ENCODE measurements around the gene NPAS2. TPM values are rescaled to one million over a fixed set of nuclear protein-coding genes. Genes with fewer than 3 reads are reported as not detected.
A peak's percentile ranks its signal among the peaks of the same experiment; 100 is the strongest.

NPAS2 gene
- total RNA-seq (34.4 and 53.9 TPM in 2 replicates), polyA plus RNA-seq (29.0 and 34.7 TPM in 2 replicates), polyA minus RNA-seq (38.6 and 40.9 TPM in 2 replicates), Bru-seq, nascent RNA (percentile 87 among the genes with signal in this experiment), BruChase-seq, experiment 1, labeled RNA remaining after a 6-hour chase (percentile 74 among the genes with signal in this experiment), BruChase-seq, experiment 2, labeled RNA remaining after a 2-hour chase (percentile 78 among the genes with signal in this experiment)
- polyA plus RNA-seq (2011; cell fraction: cytosol; rRNA removed), result 16.6 and 22.8 TPM in 2 replicates
- polyA plus RNA-seq (2011; cell fraction: nucleus; rRNA removed), result 63.1 and 70.0 TPM in 2 replicates
- 41.1 and 51.9 TPM in 2 replicates for polyA plus RNA-seq (2012)
- 3.3 TPM for polyA minus RNA-seq (2011; cell fraction: cytosol; rRNA and poly(A)+ RNA removed)
- 46.1 and 69.1 TPM in 2 replicates for polyA minus RNA-seq (2011; cell fraction: nucleus; rRNA and poly(A)+ RNA removed)
- long read RNA-seq, full-length matches to known transcripts, result 5 of 52 reads
- long read RNA-seq, partial matches to known transcripts, result 18 of 52 reads
- long read RNA-seq, other reads (novel, unspliced or antisense), result 29 of 52 reads

GRCh38 chr2:100819370-100820272 is at the start of gene NPAS2:
TSS of gene NPAS2 (plus strand) at chr2:100820139. CDS start at chr2:100904755, 84,616 bp downstream.
- ChIA-PET POLR2A (interaction anchor here (0.8 to 1.2 kb wide), 2 partner anchors 62 to 83 kb away, joined by 3 read pairs; no protein-coding TSS in a partner anchor), CTCF (interaction anchor here (0.6 to 2.4 kb wide), 20 partner anchors 18 to 209 kb away, joined by 3 to 12 read pairs (median 4); no protein-coding TSS in a partner anchor)
- Histone ChIP-seq H3K4me3 (replicated peaks in 1 of 3; ENCODE audit: insufficient read depth in 1 of 3, low read depth in 1 of 3, low read length in 3 of 3) (peak within 1 kb of the TSS; percentile 71 to 88 (median 87)), H4K20me1 (replicated peaks; ENCODE audit: control insufficient read depth, extremely low read depth, insufficient read depth, low read length) (no peaks in the 10 kb centered on the region), H2AFZ (ENCODE audit: low read depth, low read length) (peak within 1 kb of the TSS; percentile 89), H3K27ac (ENCODE audit: insufficient read depth, low read depth, low read length) (peak within 1 kb of the TSS; percentile 85), H3K4me1 (ENCODE audit: control insufficient read depth, extremely low read depth, insufficient read depth, low read length) (peaks cover 44% of the 10 kb centered on the region), H3K9me1 (replicated peaks; ENCODE audit: control insufficient read depth, extremely low read depth, insufficient read depth, low read length) (no peaks in the 10 kb centered on the region), H3K36me3 (ENCODE audit: control insufficient read depth in 2 of 2, extremely low read depth in 1 of 2, insufficient read depth in 2 of 2, low read length in 2 of 2) (no peaks in the 10 kb centered on the region), H3K27me3 (ENCODE audit: control insufficient read depth in 2 of 2, insufficient read depth in 2 of 2, low read length in 2 of 2) (no peaks in the 10 kb centered on the region), H3K79me2 (ENCODE audit: control insufficient read depth, insufficient read depth, low read length) (peaks cover 37% of the 10 kb centered on the region), H3K9ac (replicated peaks; ENCODE audit: extremely low read depth, insufficient read depth, low read length) (peak within 1 kb of the TSS; percentile 93), H3K9me3 (replicated peaks; ENCODE audit: control insufficient read depth, insufficient read depth, low read length) (no peaks in the 10 kb centered on the region), H3K4me2 (ENCODE audit: insufficient read depth, low read length) (peak within 1 kb of the TSS; percentile 98)
- no peak for FAIRE-seq
- no TSS peak for BruUV-seq (replicated peaks)
- dilution Hi-C loops (cut with MboI; ENCODE audit: extremely low pct_ligation_motif_present, low sequenced_read_pairs) (no loop called here), intact Hi-C loops (cut with micrococcal nuclease) (loop anchor here (1.0 to 2.0 kb wide), 4 partner anchors 53 to 209 kb away; no protein-coding TSS in a partner anchor)
- peak; percentile 46 for DNase-seq (ENCODE audit: low read depth, low spot score)
- TF ChIP-seq POLR2A (IDR thresholded peaks at IDR 0.05; ENCODE audit: low read depth, low read length) (no peak), MYC (IDR thresholded peaks at IDR 0.05; ENCODE audit: low read depth, low read length) (no peak), MAX (IDR thresholded peaks at IDR 0.05; ENCODE audit: insufficient read depth, insufficient read length) (no peak), JUN (IDR thresholded peaks at IDR 0.05; ENCODE audit: borderline replicate concordance, insufficient read depth, insufficient read length, low read depth) (no peak), CTCF (IDR thresholded peaks at IDR 0.05; ENCODE audit: extremely low read depth in 1 of 2, insufficient read depth in 1 of 2, low read depth in 1 of 2, low read length in 2 of 2) (no peak), POLR2AphosphoS5 (IDR thresholded peaks at IDR 0.05; ENCODE audit: insufficient read depth, low read depth, low read length) (peak; percentile 68)
